Breast epithelium (tissue), 3 donors: ENCODE data around the gene BMP5.

Source experiments
- CTCF ChIP-seq, 3 donors: fragments of 450-650 bp; IDR thresholded peaks; one replicate each; pipeline ENCODE4 v1.5.1; 2016 to 2017; ENCODE audit warnings: antibody characterized with exemption in 3 of 3, mild to moderate bottlenecking in 3 of 3, moderate library complexity in 3 of 3
- POLR2A ChIP-seq: fragments of 450-650 bp; IDR thresholded peaks from one replicate; pipeline ENCODE4 v1.6.1; 2016; ENCODE audit warnings: antibody characterized with exemption, mild to moderate bottlenecking, moderate library complexity
- POLR2AphosphoS5 ChIP-seq, 3 donors: sonication (generic); formaldehyde crosslinking; IDR thresholded peaks; one replicate each; pipeline ENCODE4 v1.6.1; 2017; ENCODE audit warnings: antibody characterized with exemption in 3 of 3

GRCh38 chr6:55705451-55706440 lies 169.6 kb downstream of the BMP5 start:
- TF ChIP-seq CTCF (IDR thresholded peaks at IDR 0.05) (no peak), POLR2A (no peak), POLR2AphosphoS5 (IDR thresholded peaks at IDR 0.05) (no peak)
